GM19239 (cell line): Measurements from ENCODE around the gene TSPEAR.

Experiments
- DNase-seq: peaks from one replicate; pipeline ENCODE4 v3.0.0; 2011; ENCODE audit warnings: low spot score; ENCODE audit not compliant: insufficient read length
- FAIRE-seq: peaks from 2 replicates; lab custom pipeline; 2011; peaks lifted over from hg19 to GRCh38; lab: Jason Lieb, UNC

Gene TSPEAR

DNA sequence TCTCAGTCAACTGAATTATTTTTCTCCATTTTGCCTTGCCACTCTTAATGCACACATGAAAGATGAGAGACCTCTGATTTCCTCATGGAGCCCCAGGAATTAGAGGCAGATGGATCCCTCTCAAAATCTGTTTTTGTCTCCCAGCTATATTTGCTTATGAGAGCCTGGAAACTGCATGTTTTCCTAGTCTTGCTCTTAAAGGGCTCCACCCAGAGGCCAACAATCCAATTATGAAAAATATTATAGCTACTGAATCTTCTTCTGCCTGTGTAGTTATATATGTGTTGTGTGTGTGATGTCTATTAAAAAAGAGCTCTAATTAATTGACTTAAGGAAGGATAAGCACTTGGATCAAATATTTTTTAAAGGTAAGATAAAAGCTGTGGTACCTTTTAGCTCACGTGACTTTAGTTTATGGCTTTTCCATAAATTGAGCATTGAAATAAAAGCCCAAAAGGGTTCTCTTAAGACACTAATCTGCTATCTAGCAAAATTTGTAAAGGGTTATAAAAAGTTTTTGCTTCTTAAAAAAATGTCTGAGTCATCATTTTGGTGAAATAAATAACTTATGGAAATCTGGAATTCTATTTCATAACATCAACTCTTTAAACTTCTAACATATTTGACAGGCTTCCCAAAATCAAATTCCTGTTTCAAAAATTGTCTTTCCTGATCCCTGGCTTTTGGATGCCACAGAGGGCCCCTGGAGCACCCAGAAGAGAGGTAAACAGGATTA lies 31.2 kb upstream of the TSPEAR start:
- DNase-seq (no peak), FAIRE-seq (no peak)

GRCh38 chr21:44741921-44742320 lies 30.5 kb upstream of the TSPEAR start:
- FAIRE-seq: no peak
- DNase-seq: no peak

DNA sequence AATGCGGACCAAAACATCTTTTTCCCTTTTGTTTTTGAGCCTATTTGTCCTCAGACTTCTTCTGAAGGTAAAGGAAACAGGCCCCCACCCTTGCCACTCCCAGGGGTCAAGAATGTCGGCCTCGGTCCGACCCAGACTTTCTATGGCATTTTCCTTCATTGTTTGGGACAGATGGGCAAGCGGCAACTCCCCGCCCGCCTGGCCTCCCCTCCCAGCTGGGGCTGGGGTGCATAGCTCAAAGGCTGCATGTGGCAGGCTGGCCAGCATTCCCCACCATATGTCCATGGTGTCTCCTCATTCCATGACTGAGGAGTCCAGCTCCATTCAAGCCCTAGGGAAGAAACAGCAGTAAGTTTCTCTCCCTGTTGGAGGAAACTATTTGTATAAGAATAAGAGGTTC lies 29.4 kb upstream of the TSPEAR start:
- FAIRE-seq: no peak
- DNase-seq: no peak

DNA sequence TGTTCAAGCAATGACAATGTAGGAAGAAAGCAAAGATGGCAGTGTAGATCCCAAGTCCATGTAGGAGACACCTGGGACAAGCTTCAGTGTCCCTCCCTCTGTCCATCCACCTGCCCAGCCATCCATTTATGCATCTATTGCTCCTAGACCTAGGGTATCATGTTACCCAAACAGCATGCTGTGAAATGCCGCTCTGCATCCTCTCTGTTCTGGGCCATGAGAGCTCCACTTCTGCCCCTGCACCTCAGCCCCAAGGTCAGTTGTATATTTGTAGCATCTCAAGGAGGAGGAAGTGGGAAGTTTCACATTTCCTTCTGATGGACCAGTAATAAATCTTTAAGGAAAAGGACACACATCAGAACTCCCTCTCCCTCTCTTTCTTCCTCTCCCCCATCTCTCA lies 27.9 kb upstream of the TSPEAR start:
- FAIRE-seq (no peak), DNase-seq (no peak)

- DNase-seq (no peak), FAIRE-seq (no peak)
Observed at GRCh38 chr21:44738621-44739020, 27.2 kb upstream of the TSPEAR start.

- no peak for DNase-seq
- FAIRE-seq: no peak
Observed at GRCh38 chr21:44737706-44738354, 26.5 kb upstream of the TSPEAR start.

DNA sequence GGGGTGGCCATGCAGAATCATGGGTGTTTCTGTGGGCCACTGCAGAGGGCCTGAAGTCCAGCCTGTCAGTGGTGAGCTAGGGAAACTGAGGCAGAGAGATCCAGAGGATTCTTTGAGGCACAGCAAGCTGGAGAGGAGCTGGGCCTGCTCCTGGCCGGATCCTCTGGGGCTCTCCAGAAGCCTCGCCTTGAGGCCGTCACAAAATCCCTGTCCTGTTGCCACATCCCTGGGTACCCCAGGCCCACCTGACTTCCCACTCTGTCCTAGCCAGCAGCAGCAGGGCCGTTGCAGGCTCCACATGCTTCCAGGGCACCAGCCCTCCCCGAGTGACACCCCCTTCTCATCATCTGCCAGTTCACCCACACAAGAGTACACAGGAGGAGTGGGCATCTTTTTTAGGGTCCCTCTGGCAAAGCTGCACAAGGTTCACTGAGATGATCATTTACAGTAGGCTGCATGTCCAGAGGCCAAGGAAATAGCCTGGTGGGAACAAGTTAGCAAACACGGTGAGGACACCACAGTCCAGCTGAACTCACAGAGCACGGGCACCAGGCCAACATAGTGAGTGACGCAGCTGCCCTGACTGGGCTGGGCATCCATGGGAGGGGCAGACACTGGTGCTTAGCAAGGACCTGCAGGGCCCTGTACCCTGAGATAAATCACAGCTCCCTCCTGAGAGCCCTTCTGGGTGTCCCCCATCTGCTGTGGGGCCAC lies 25.1 kb upstream of the TSPEAR start:
- DNase-seq: no peak
- no peak for FAIRE-seq

GRCh38 chr21:44735821-44736220 lies 24.4 kb upstream of the TSPEAR start:
- no peak for FAIRE-seq
- DNase-seq: no peak

- FAIRE-seq (no peak), DNase-seq (no peak)
Observed at GRCh38 chr21:44734841-44735240, 23.5 kb upstream of the TSPEAR start.

GRCh38 chr21:44734026-44734745 lies 22.8 kb upstream of the TSPEAR start:
- DNase-seq: no peak
- no peak for FAIRE-seq

GRCh38 chr21:44732956-44733355 lies 21.6 kb upstream of the TSPEAR start:
- no peak for FAIRE-seq
- DNase-seq: no peak

- FAIRE-seq: no peak
- no peak for DNase-seq
Observed at GRCh38 chr21:44732263-44732662, 20.9 kb upstream of the TSPEAR start.

- FAIRE-seq (no peak), DNase-seq (no peak)
Observed at GRCh38 chr21:44730951-44731579, 19.7 kb upstream of the TSPEAR start.

DNA sequence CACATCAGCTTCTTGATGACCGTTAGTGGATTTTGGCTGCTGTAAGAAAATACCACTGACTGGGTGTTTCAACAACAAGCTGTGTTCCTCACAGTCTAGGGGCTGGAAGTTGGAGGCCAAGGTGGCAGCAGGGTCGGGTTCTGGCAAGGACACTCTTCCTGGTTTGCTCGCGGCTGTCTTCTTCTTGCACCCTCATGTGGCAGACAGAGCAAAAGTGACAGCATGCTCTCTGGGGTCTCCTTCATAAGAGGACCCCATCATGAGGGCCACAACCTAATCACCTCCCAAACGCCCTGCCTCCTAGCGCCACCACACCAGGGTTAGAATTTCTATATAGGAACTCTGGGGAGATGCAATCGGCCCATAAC lies 18.6 kb upstream of the TSPEAR start:
- FAIRE-seq: no peak

GRCh38 chr21:44729336-44730027 lies 18.1 kb upstream of the TSPEAR start:
- DNase-seq (no peak), FAIRE-seq (no peak)

More for the DNA sequence above, 18.6 kb upstream of the TSPEAR start:
- DNase-seq: no peak

GRCh38 chr21:44728716-44729115 lies 17.3 kb upstream of the TSPEAR start:
- FAIRE-seq (no peak), DNase-seq (no peak)

GRCh38 chr21:44727757-44728156 lies 16.4 kb upstream of the TSPEAR start:
- DNase-seq (no peak), FAIRE-seq (no peak)

GRCh38 chr21:44727321-44727720 lies 15.9 kb upstream of the TSPEAR start:
- FAIRE-seq (no peak), DNase-seq (no peak)

GRCh38 chr21:44726826-44727225 lies 15.5 kb upstream of the TSPEAR start:
- no peak for DNase-seq
- no peak for FAIRE-seq

DNA sequence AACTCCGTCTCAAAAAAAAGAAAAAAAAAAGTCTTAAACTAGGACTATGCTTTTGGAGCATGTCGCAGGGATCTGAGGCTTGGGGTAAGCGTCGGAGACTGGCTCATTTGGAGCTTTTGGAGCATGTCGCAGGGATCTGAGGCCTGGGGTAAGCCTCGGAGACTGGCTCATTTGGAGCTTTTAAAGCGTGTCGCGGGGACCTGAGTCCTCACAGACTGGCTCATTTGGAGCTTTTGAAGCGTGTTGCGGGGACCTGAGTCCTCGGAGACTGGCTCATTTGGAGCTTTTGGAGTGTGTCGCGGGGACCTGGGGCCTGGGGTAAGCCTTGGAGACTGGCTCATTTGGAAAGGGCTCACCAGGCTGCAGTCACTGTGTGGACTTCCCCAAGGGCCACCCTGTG lies 13.6 kb upstream of the TSPEAR start:
- FAIRE-seq (no peak), DNase-seq (no peak)
